DOHH2 (cell line): ENCODE measurements around the gene TAF1B.

Source experiments
- EZH2phosphoT487 ChIP-seq: fragments of 200-600 bp; sonication (generic); IDR thresholded peaks from 2 replicates; pipeline ENCODE4 v1.6.1; 2017; ENCODE audit warnings: borderline replicate concordance, mild to moderate bottlenecking, antibody characterized with exemption, low read length, moderate library complexity, mixed read lengths
- TF ChIP-seq, protein P1 (sequence below): fragments of 200-600 bp; sonication (generic); IDR thresholded peaks from one replicate; pipeline ENCODE4 v1.5.1; 2014; ENCODE audit warnings: antibody characterized with exemption, mild to moderate bottlenecking, low read depth, low read length; ENCODE audit not compliant: poor library complexity, severe bottlenecking

DNA sequence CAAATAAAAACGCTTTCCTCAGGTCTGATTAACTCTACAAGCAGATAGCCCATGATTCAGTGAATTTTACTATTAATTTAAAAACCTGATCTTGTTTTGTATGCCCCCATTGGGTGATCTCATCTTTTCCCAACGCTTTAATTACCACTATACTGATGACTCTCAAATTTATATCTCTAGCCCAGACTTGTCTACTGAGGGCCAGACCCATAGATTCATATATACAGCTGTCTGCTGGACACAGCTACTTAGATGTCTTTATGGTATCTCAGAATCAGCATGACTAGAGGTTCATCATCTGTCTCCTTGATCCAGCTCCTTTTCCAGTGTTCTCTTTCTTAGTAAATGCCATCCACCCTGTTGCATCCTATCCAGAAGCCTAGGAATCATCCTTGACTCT lies 33.8 kb downstream of the TAF1B start:
- TF ChIP-seq, protein P1, sequence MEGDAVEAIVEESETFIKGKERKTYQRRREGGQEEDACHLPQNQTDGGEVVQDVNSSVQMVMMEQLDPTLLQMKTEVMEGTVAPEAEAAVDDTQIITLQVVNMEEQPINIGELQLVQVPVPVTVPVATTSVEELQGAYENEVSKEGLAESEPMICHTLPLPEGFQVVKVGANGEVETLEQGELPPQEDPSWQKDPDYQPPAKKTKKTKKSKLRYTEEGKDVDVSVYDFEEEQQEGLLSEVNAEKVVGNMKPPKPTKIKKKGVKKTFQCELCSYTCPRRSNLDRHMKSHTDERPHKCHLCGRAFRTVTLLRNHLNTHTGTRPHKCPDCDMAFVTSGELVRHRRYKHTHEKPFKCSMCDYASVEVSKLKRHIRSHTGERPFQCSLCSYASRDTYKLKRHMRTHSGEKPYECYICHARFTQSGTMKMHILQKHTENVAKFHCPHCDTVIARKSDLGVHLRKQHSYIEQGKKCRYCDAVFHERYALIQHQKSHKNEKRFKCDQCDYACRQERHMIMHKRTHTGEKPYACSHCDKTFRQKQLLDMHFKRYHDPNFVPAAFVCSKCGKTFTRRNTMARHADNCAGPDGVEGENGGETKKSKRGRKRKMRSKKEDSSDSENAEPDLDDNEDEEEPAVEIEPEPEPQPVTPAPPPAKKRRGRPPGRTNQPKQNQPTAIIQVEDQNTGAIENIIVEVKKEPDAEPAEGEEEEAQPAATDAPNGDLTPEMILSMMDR: no peak
- no peak for TF ChIP-seq EZH2phosphoT487
